Heart right ventricle (tissue), 16 donors: ENCODE measurements around the gene RNPEP. TPM values are rescaled to one million over a fixed set of nuclear protein-coding genes. Genes with fewer than 3 reads are reported as not detected.

Experiments used
- ATAC-seq, 8 donors: fragments of 200-7000 bp; cut with Tn5 transposase; one replicate each; pipeline ENCODE4 v1.9.1; 2020; ENCODE audit warnings: mild to moderate bottlenecking in 8 of 8, moderate library complexity in 8 of 8, moderate number of reproducible peaks in 1 of 8
- DNase-seq, 2 donors: peaks; one replicate each; pipeline ENCODE4 v3.0.0-alpha.2; 2020
- H3K27ac ChIP-seq, 10 donors: fragments of 200-600 bp; sonication (generic) in 2 of 10; one replicate each; pipeline versions ENCODE4 v1.5.0 to v1.8.0; 2020 to 2022; ENCODE audit warnings: mild to moderate bottlenecking in 3 of 10
- H3K27me3 ChIP-seq, 7 donors: fragments of 200-600 bp; one replicate each; pipeline ENCODE4 v1.8.0; 2021 to 2022; ENCODE audit warnings: mild to moderate bottlenecking in 2 of 7
- H3K36me3 ChIP-seq, 9 donors: fragments of 200-600 bp; sonication (generic) in 1 of 9; one replicate each; pipeline versions ENCODE4 v1.5.0 to v1.8.0; 2020 to 2022; ENCODE audit warnings: mild to moderate bottlenecking in 2 of 9
- H3K4me1 ChIP-seq, 9 donors: fragments of 200-600 bp; sonication (generic) in 1 of 9; one replicate each; pipeline versions ENCODE4 v1.5.0 to v1.8.0; 2020 to 2022; ENCODE audit warnings: mild to moderate bottlenecking in 4 of 9
- H3K4me3 ChIP-seq, 10 donors: fragments of 200-600 bp; sonication (generic) in 2 of 10; one replicate each; pipeline versions ENCODE4 v1.5.0 to v1.8.0; 2020 to 2022; ENCODE audit warnings: mild to moderate bottlenecking in 7 of 10, moderate library complexity in 2 of 10
- H3K9me3 ChIP-seq, 11 donors: fragments of 200-600 bp in 10 of 11; sonication (generic) in 2 of 11; one replicate each; pipeline versions ENCODE4 v1.5.0 to v1.8.0; 2013 to 2022; ENCODE audit warnings: mild to moderate bottlenecking in 2 of 11, control low read depth in 1 of 11, moderate library complexity in 1 of 11
- CTCF ChIP-seq, 9 donors: fragments of 200-600 bp; sonication (generic) in 2 of 9; IDR thresholded peaks; one replicate each; pipeline versions ENCODE4 v1.5.0 to v1.8.0; 2021 to 2022; ENCODE audit warnings: antibody characterized with exemption in 9 of 9, mild to moderate bottlenecking in 5 of 9, moderate library complexity in 1 of 9
- WGBS, 2 donors: extraction: QIAGEN DNeasy Blood & Tissue Kit; methylation state at CpG; one replicate each; pipeline ENCODE4 v1.1.7; 2013; ENCODE audit warnings: inconsistent platforms in 1 of 2; 5-methylcytosine and 5-hydroxymethylcytosine counted together
- intact Hi-C, 10 donors: fragments of 100-400 bp; cut with DNase I; formaldehyde crosslinking; loops; one replicate each; pipeline versions ENCODE4 v1.11.1 to v1.14.2; 2022
- polyA plus RNA-seq, 2 donors: library from polyadenylated mRNA; stranded (reverse); fragments of 200-250 nt; gene quantifications; one replicate each; pipeline ENCODE4 v1.2.3, GENCODE V29; 2013
- total RNA-seq, 10 donors: library from RNA; stranded (reverse); fragmentation: NEBNext Ultra II Directional in 3 of 10; extraction: Animal tissue kit (Norgen Biotek cat#: 25700) in 3 of 10; gene quantifications; one replicate each; pipeline versions ENCODE4 v1.2.1 to v1.2.4, GENCODE V29; 2021 to 2023
- donor health status: Arrhythmogenic right ventricular cardiomyopathy.
- donor health status: ischemic (EF 13 %, LVEDD 7.1; RV severe dilation, severe dysfunction).
- donor health status: healthy with polysubstance abuse.
- donor health status: DM: no; HTN: yes; CAD: no.
- donor health status: DM: no; HTN: no; CAD: no.
- donor health status: ischemic (EF 25% LVEDD 6.9; RV normal size, moderate dysfunction).
- donor health status: ischemic (EF 25% LVEDD 5.7; RV mildly dilated, moderate dysfunction).
- donor health status: healthy.
- donor health status: DM: yes; HTN: yes; CAD: no.
- donor health status: Ischemic cardiomyopathy.
- donor health status: ischemic (EF 35%, LVEDD 5.7; RV mildly dilated, moderate dysfunction).
- donor health status: nonischemic (EF 11% LVEDD 7.7; RV severe dilation, severe dysfunction).
- donor health status: DM: yes; HTN: yes; CAD: no.
- donor health status: PGD.
- donor health status: ischemic (EF 29% LVEDD 5.4; RV normal size, mild dysfunction).
- donor health status: nonischemic (EF 23%, LVEDD 6.1; RV moderate dilation, normal function).

Gene RNPEP
- total and polyA plus RNA-seq, 12 donors = 11.1 to 27.4 (median 15.7) TPM

- 47 to 48% methylated on average over 18 of the region's 18 CpGs for WGBS, 2 donors
- H3K9me3 ChIP-seq = no peaks in the 10 kb centered on the region
- H3K36me3 ChIP-seq = no peaks in the 10 kb centered on the region
- no peak for TF ChIP-seq CTCF (IDR thresholded peaks at IDR 0.05)
- peaks cover 0 to 24% (median 0%) of the 10 kb centered on the region in 7 donors for H3K27me3 ChIP-seq
- H3K4me1 ChIP-seq = peaks cover 0 to 52% (median 6%) of the 10 kb centered on the region in 9 donors
- ATAC-seq (peak in 1 of 8 donors; percentile 32), DNase-seq (no peak)
- intact Hi-C loops = loop anchor here in 1 of 10 donors (10.0 kb wide), 1 partner anchor 47 kb away; no protein-coding TSS in a partner anchor
- H3K27ac ChIP-seq = peak overlapping the region in 4 of 10 donors; percentile 35 to 60 (median 48)
- H3K4me3 ChIP-seq = peak overlapping the region in 5 of 10 donors; percentile 12 to 30 (median 26)
Observed at GRCh38 chr1:201941420-201942128, 40.9 kb upstream of the RNPEP start.

GRCh38 chr1:201942129-201942495 lies 40.3 kb upstream of the RNPEP start:
- no peak for TF ChIP-seq CTCF (IDR thresholded peaks at IDR 0.05)
- Histone ChIP-seq H3K27me3 (peaks cover 0 to 29% (median 0%) of the 10 kb centered on the region in 7 donors), H3K36me3 (no peaks in the 10 kb centered on the region), H3K4me3 (peak overlapping the region in 3 of 10 donors; percentile 24 to 30 (median 27)), H3K4me1 (peaks cover 0 to 56% (median 6%) of the 10 kb centered on the region in 9 donors), H3K27ac (peak overlapping the region in 3 of 10 donors; percentile 35 to 60 (median 58)), H3K9me3 (no peaks in the 10 kb centered on the region)
- 94 to 95% methylated on average over 1 of the region's 1 CpG for WGBS, 2 donors
- DNase-seq (no peak), ATAC-seq (no peak)
- intact Hi-C loops = loop anchor here in 1 of 10 donors (10.0 kb wide), 1 partner anchor 47 kb away; no protein-coding TSS in a partner anchor

- intact Hi-C loops = loop anchor here in 1 of 10 donors (10.0 kb wide), 1 partner anchor 49 kb away; no protein-coding TSS in a partner anchor
Observed at GRCh38 chr1:201944002-201944401, 38.4 kb upstream of the RNPEP start.

More at GRCh38 chr1:201944002-201944401, 38.4 kb upstream of the RNPEP start:
- no peak for ATAC-seq
- no peak for TF ChIP-seq CTCF (IDR thresholded peaks at IDR 0.05)
- WGBS, 2 donors = 87 to 90% methylated on average over 6 of the region's 6 CpGs
- H3K27me3 ChIP-seq = peaks cover 0 to 42% (median 4%) of the 10 kb centered on the region in 7 donors
- DNase-seq = no peak
- peak overlapping the region in 1 of 10 donors; percentile 15 for H3K27ac ChIP-seq
- peak overlapping the region in 9 of 10 donors; percentile 37 to 70 (median 57) for H3K4me3 ChIP-seq
- no peaks in the 10 kb centered on the region for H3K36me3 ChIP-seq
- H3K4me1 ChIP-seq = peaks cover 0 to 53% (median 6%) of the 10 kb centered on the region in 9 donors
- H3K9me3 ChIP-seq = no peaks in the 10 kb centered on the region
